Endothelial cell of umbilical vein (primary cell): ENCODE data around the gene CPSF7. TPM values are rescaled to one million over a fixed set of nuclear protein-coding genes. Genes with fewer than 3 reads are reported as not detected.

ENCODE experiments used
- BruUV-seq: library from RNA; stranded (reverse); fragments of 400-500 nt; replicated peaks from 2 replicates; lab custom pipeline; 2021; lab: Mats Ljungman, UMichigan
- CTCF ChIA-PET: fragments of 300-600, 350-600 bp; sonication (Branson Sonifier 250); formaldehyde crosslinking; loops from one replicate; lab custom pipeline; 2021; ENCODE audit warnings: antibody characterized with exemption, inconsistent platforms; lab: Charles Lee
- POLR2A ChIA-PET: fragments of 300-600, 350-600 bp; sonication (Branson Sonifier 250); formaldehyde crosslinking; loops from one replicate; lab custom pipeline; 2021; ENCODE audit warnings: antibody characterized with exemption, inconsistent platforms; lab: Charles Lee
- DNase-seq: peaks from one replicate; pipeline ENCODE4 v3.0.0-alpha.2; 2011; ENCODE audit warnings: low read depth, low spot score
- FAIRE-seq: peaks from 2 replicates; lab custom pipeline; 2011; peaks lifted over from hg19 to GRCh38; lab: Jason Lieb, UNC
- H2AFZ ChIP-seq: 2 replicates; pipeline ENCODE4 v1.6.0; 2012; ENCODE audit warnings: low read depth, low read length, control low read depth, inconsistent platforms
- H3K27ac ChIP-seq: 2 replicates; pipeline ENCODE4 v1.5.1; 2011; ENCODE audit warnings: low read depth, mild to moderate bottlenecking, control low read depth, low read length, moderate library complexity; ENCODE audit not compliant: insufficient read depth
- H3K27me3 ChIP-seq, 2 experiments: 2 replicates each; pipeline versions ENCODE4 v1.6.0 to v1.6.1; 2011; ENCODE audit warnings: low read length in 2 of 2, mixed read lengths in 1 of 2; ENCODE audit not compliant: control insufficient read depth in 2 of 2, insufficient read depth in 2 of 2
- H3K36me3 ChIP-seq, 2 experiments: 2 replicates in 1 of 2; 3 replicates in 1 of 2; pipeline ENCODE4 v1.5.1; 2011; ENCODE audit warnings: low read length in 2 of 2, mild to moderate bottlenecking in 1 of 2, moderate library complexity in 1 of 2; ENCODE audit not compliant: control insufficient read depth in 2 of 2, insufficient read depth in 2 of 2; ENCODE audit errors: extremely low read depth in 1 of 2
- H3K4me1 ChIP-seq: 3 replicates; pipeline ENCODE4 v1.5.1; 2011; ENCODE audit warnings: mild to moderate bottlenecking, low read length; ENCODE audit not compliant: control insufficient read depth, insufficient read depth; ENCODE audit errors: extremely low read depth
- H3K4me2 ChIP-seq: 2 replicates; pipeline ENCODE4 v1.6.1; 2011; ENCODE audit warnings: low read length, control low read depth, mixed read lengths; ENCODE audit not compliant: insufficient read depth
- H3K4me3 ChIP-seq, 3 experiments: fragments of 200-600 bp in 1 of 3; sonication (generic), shearing (Covaris generic) in 1 of 3; replicated peaks in 1 of 3; 2 replicates each; pipeline ENCODE4 v1.5.1; 2011 to 2016; ENCODE audit warnings: control low read depth in 3 of 3, low read length in 3 of 3, mild to moderate bottlenecking in 2 of 3, inconsistent platforms in 1 of 3, low read depth in 1 of 3, moderate library complexity in 1 of 3; ENCODE audit not compliant: insufficient read depth in 1 of 3
- H3K79me2 ChIP-seq: 2 replicates; pipeline ENCODE4 v1.6.0; 2012; ENCODE audit warnings: low read length, inconsistent platforms; ENCODE audit not compliant: control insufficient read depth, insufficient read depth
- H3K9ac ChIP-seq: replicated peaks from 2 replicates; pipeline ENCODE3; 2011; ENCODE audit warnings: low read length, control low read depth; ENCODE audit not compliant: insufficient read depth; ENCODE audit errors: extremely low read depth
- H3K9me1 ChIP-seq: replicated peaks from 3 replicates; pipeline ENCODE4 v1.6.0; 2011; ENCODE audit warnings: mild to moderate bottlenecking, low read length; ENCODE audit not compliant: control insufficient read depth, insufficient read depth; ENCODE audit errors: extremely low read depth
- H3K9me3 ChIP-seq: replicated peaks from 2 replicates; pipeline ENCODE4 v1.5.1; 2012; ENCODE audit warnings: low read length, inconsistent platforms; ENCODE audit not compliant: control insufficient read depth, insufficient read depth
- H4K20me1 ChIP-seq: replicated peaks from 2 replicates; pipeline ENCODE3; 2011; ENCODE audit warnings: mild to moderate bottlenecking, low read length; ENCODE audit not compliant: control insufficient read depth, insufficient read depth; ENCODE audit errors: extremely low read depth
- CTCF ChIP-seq, 2 donors: IDR thresholded peaks; 1 replicate in 1 of 2; 2 replicates in 1 of 2; pipeline ENCODE4 v1.5.1; 2011; ENCODE audit warnings: low read length in 2 of 2, mild to moderate bottlenecking in 2 of 2, moderate library complexity in 2 of 2, control low read depth in 1 of 2, inconsistent platforms in 1 of 2, low read depth in 1 of 2; ENCODE audit not compliant: insufficient read depth in 1 of 2; ENCODE audit errors: extremely low read depth in 1 of 2
- EZH2 ChIP-seq: IDR thresholded peaks from 2 replicates; pipeline ENCODE4 v1.6.1; 2012; ENCODE audit warnings: borderline replicate concordance, low read depth, mild to moderate bottlenecking, moderate library complexity, low read length, inconsistent platforms; ENCODE audit not compliant: severe bottlenecking
- FOS ChIP-seq: IDR thresholded peaks from 2 replicates; pipeline ENCODE4 v1.6.1; 2011; ENCODE audit warnings: mild to moderate bottlenecking, low read length, moderate library complexity, borderline replicate concordance; ENCODE audit not compliant: insufficient read depth
- GATA2 ChIP-seq: IDR thresholded peaks from 2 replicates; pipeline ENCODE4 v1.7.0; 2011; ENCODE audit warnings: low read depth, mild to moderate bottlenecking, moderate library complexity, mixed read lengths, low read length; ENCODE audit not compliant: insufficient read length, insufficient read depth
- JUN ChIP-seq: IDR thresholded peaks from 2 replicates; pipeline ENCODE4 v1.6.1; 2011; ENCODE audit warnings: borderline replicate concordance, low read depth; ENCODE audit not compliant: insufficient read length, insufficient read depth
- MAX ChIP-seq: IDR thresholded peaks from 2 replicates; pipeline ENCODE4 v1.6.1; 2011; ENCODE audit not compliant: insufficient read depth, insufficient read length
- MYC ChIP-seq: IDR thresholded peaks from one replicate; pipeline ENCODE4 v1.6.1; 2011; ENCODE audit warnings: mild to moderate bottlenecking, low read depth, low read length
- POLR2A ChIP-seq: IDR thresholded peaks from 2 replicates; pipeline ENCODE4 v1.6.1; 2012; ENCODE audit warnings: low read depth, mild to moderate bottlenecking, control low read depth, low read length
- POLR2AphosphoS5 ChIP-seq: IDR thresholded peaks from 2 replicates; pipeline ENCODE4 v1.6.1; 2012; ENCODE audit warnings: low read depth, mild to moderate bottlenecking, control low read depth, low read length, moderate library complexity; ENCODE audit not compliant: insufficient read depth
- dilution Hi-C: fragments of 300-500 bp; cut with MboI; formaldehyde crosslinking; loops from one replicate; pipeline ENCODE4 v1.15.0; 2019; ENCODE audit warnings: low sequenced_read_pairs; ENCODE audit not compliant: extremely low pct_ligation_motif_present
- intact Hi-C: fragments of 100-400 bp; cut with micrococcal nuclease; formaldehyde crosslinking; loops from one replicate; pipeline ENCODE4 v1.10.0; 2022
- polyA plus RNA-seq, 4 experiments: library from polyadenylated mRNA; depleted of rRNA in 3 of 4; stranded (reverse) in 3 of 4; unstranded in 1 of 4; fragments of >200 nt; gene quantifications; 2 replicates each; pipeline versions ENCODE4 v1.2.1 to v1.2.3, GENCODE V29; 2011 to 2012; ENCODE audit warnings: missing spikeins in 1 of 4
- total RNA-seq: library from RNA; stranded (reverse); gene quantifications from 2 replicates; pipeline ENCODE4 v1.2.3, GENCODE V29; 2021

Gene CPSF7
- total and polyA plus RNA-seq, 2 donors (not counting 3 experiments of a cell fraction or from before 2014, with no cell fraction given) = 77.0 to 88.4 TPM

GRCh38 chr11:61447601-61448551 is 18.1 kb upstream of the CPSF7 start:
- ChIA-PET POLR2A (interaction anchor here (0.7 kb wide), 1 partner anchor 11 kb away, joined by 5 read pairs; no protein-coding TSS in a partner anchor), CTCF (interaction anchor here (1.9 to 6.5 kb wide), 8 partner anchors 10 to 189 kb away, joined by 6 to 229 read pairs (median 32); partner anchors contain the start of genes CPSF7, SDHAF2 and SYT7)
- dilution Hi-C loops = no loop called here
- Histone ChIP-seq H3K9me3 (no peaks in the 10 kb centered on the region), H3K9me1 (no peaks in the 10 kb centered on the region), H3K4me1 (no peaks in the 10 kb centered on the region), H3K9ac (no peak overlapping the region), H3K27ac (no peak overlapping the region), H3K27me3 (no peaks in the 10 kb centered on the region), H3K4me2 (no peak overlapping the region), H4K20me1 (no peaks in the 10 kb centered on the region), H3K4me3 (no peak overlapping the region), H3K79me2 (peaks cover 6% of the 10 kb centered on the region), H3K36me3 (peaks cover 5 to 27% of the 10 kb centered on the region in 2 experiments), H2AFZ (no peak overlapping the region)
- no TSS peak for BruUV-seq
- DNase-seq = no peak
- intact Hi-C loops = no loop called here
- no peak for TF ChIP-seq JUN
- no peak for TF ChIP-seq FOS
- no peak for TF ChIP-seq MAX
- no peak for TF ChIP-seq GATA2
- no peak for TF ChIP-seq CTCF (IDR thresholded peaks at IDR 0.05; ENCODE audit: extremely low read depth in 1 of 2, insufficient read depth in 1 of 2, low read depth in 1 of 2, low read length in 2 of 2)
- no peak for TF ChIP-seq POLR2A
- TF ChIP-seq EZH2 = no peak
- TF ChIP-seq MYC = no peak
- TF ChIP-seq POLR2AphosphoS5 = no peak
- no peak for FAIRE-seq
